Brain microvascular endothelial cell (primary cell): Measurements from ENCODE around the gene SLC13A2.

Experiments used
- DNase-seq: peaks from one replicate; pipeline ENCODE4 v3.0.0-alpha.2; 2020
- H3K27ac ChIP-seq: fragments of 250-450 bp; sonication (Bioruptor Pico); 2 replicates; pipeline ENCODE4 v1.5.1; 2020; ENCODE audit warnings: mild to moderate bottlenecking, moderate library complexity
- H3K27me3 ChIP-seq: fragments of 250-450 bp; sonication (Bioruptor Pico); replicated peaks from 2 replicates; pipeline ENCODE4 v1.5.1; 2020; ENCODE audit warnings: mild to moderate bottlenecking
- H3K36me3 ChIP-seq: fragments of 250-450 bp; sonication (Bioruptor Pico); replicated peaks from 2 replicates; pipeline ENCODE4 v1.5.1; 2020; ENCODE audit warnings: mild to moderate bottlenecking
- H3K4me3 ChIP-seq: 2 replicates; pipeline ENCODE4 v1.5.1; 2011; ENCODE audit warnings: low read depth, mild to moderate bottlenecking, control low read depth, low read length, moderate library complexity
- in situ Hi-C: cut with HindIII; loops from 2 replicates; pipeline ENCODE4 v1.10.0; 2017; ENCODE audit warnings: low sequenced_read_pairs, low pct_ligation_motif_present
- TF ChIP-seq, protein P1 (sequence below): IDR thresholded peaks from 2 replicates; pipeline ENCODE4 v1.5.1; 2011; ENCODE audit warnings: low read depth, mild to moderate bottlenecking, moderate library complexity, low read length, control low read depth, inconsistent platforms; ENCODE audit errors: missing control alignments

SLC13A2 gene

GRCh38 chr17:28474111-28474531, 677 bp downstream of the SLC13A2 start:
- Histone ChIP-seq H3K27ac (no peak overlapping the region), H3K36me3 (no peaks in the 10 kb centered on the region), H3K4me3 (no peak overlapping the region), H3K27me3 (peaks cover 8% of the 10 kb centered on the region)
- TF ChIP-seq, protein P1, sequence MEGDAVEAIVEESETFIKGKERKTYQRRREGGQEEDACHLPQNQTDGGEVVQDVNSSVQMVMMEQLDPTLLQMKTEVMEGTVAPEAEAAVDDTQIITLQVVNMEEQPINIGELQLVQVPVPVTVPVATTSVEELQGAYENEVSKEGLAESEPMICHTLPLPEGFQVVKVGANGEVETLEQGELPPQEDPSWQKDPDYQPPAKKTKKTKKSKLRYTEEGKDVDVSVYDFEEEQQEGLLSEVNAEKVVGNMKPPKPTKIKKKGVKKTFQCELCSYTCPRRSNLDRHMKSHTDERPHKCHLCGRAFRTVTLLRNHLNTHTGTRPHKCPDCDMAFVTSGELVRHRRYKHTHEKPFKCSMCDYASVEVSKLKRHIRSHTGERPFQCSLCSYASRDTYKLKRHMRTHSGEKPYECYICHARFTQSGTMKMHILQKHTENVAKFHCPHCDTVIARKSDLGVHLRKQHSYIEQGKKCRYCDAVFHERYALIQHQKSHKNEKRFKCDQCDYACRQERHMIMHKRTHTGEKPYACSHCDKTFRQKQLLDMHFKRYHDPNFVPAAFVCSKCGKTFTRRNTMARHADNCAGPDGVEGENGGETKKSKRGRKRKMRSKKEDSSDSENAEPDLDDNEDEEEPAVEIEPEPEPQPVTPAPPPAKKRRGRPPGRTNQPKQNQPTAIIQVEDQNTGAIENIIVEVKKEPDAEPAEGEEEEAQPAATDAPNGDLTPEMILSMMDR, result no peak
- no peak for DNase-seq
- in situ Hi-C loops, result no loop called here

- no peak for DNase-seq
- no peaks in the 10 kb centered on the region for H3K36me3 ChIP-seq
- H3K4me3 ChIP-seq, result no peak overlapping the region
- TF ChIP-seq, protein P1, result no peak
- in situ Hi-C loops, result no loop called here
- peaks cover 5% of the 10 kb centered on the region for H3K27me3 ChIP-seq
- H3K27ac ChIP-seq, result no peak overlapping the region
Measured at GRCh38 chr17:28475151-28475900, 1.9 kb downstream of the SLC13A2 start.

DNA sequence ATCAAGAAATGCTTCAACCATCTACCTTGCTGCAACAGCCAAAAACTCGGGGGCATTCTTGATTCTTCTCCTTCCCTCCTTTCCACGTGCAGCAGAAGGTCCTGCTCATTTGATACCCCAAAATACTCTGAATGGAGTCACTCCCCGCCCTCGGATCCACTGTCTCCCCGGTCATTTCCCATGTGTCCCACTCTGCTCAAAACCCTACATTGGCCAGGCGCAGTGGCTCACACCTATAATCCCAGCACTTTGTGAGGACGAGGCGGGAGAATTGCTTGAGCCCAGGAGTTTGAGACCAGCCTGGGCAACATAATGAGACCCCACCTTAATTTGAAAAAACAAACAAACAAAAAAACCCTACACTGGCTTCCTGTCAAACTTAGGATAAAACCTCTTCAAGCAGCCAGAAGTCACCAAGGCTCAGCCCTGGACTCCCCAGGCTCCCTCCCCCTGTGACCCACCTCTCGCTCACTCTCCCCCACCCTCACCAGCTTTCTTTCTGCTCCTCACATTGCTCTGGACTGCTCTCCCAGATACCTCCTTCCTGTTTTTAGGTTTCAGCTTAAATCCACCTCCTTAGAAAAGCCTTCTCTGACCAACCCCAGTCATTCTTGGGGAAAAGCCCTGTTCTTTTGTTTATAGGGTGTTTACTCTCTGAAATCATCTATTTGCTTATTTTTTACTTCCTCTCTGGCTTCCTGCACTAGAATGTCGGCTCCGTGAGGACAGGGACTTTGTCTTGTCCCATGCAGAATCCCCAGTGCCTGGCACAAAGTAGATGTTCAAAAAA, 2.8 kb downstream of the SLC13A2 start:
- DNase-seq, result no peak
- in situ Hi-C loops, result no loop called here
- Histone ChIP-seq H3K4me3 (no peak overlapping the region), H3K27me3 (peaks cover 2% of the 10 kb centered on the region), H3K36me3 (no peaks in the 10 kb centered on the region), H3K27ac (no peak overlapping the region)
- TF ChIP-seq, protein P1, result no peak

GRCh38 chr17:28477928-28478327, 4.5 kb downstream of the SLC13A2 start:
- H3K4me3 ChIP-seq, result no peak overlapping the region

GRCh38 chr17:28478712-28479615, 5.5 kb downstream of the SLC13A2 start:
- Histone ChIP-seq H3K27me3 (peaks cover 1% of the 10 kb centered on the region), H3K4me3 (no peak overlapping the region), H3K27ac (no peak overlapping the region), H3K36me3 (no peaks in the 10 kb centered on the region)
- DNase-seq, result no peak
- in situ Hi-C loops, result no loop called here
- TF ChIP-seq, protein P1, result no peak

More at GRCh38 chr17:28477928-28478327, 4.5 kb downstream of the SLC13A2 start:
- TF ChIP-seq, protein P1, result no peak
- in situ Hi-C loops, result no loop called here
- no peak overlapping the region for H3K27ac ChIP-seq
- no peak for DNase-seq
- H3K27me3 ChIP-seq, result peaks cover 2% of the 10 kb centered on the region
- no peaks in the 10 kb centered on the region for H3K36me3 ChIP-seq
